Activated CD4-positive, CD25-positive, alpha-beta regulatory T cell (primary cell): ENCODE data around the gene FAAH2.
"Not testable (repeated sequence)": the region's sequence is repeated elsewhere in the genome, so short reads cannot be mapped to it uniquely, and the experiment has no call there.

Experiments
- DNase-seq, 4 experiments: peaks; one replicate each; lab custom pipeline; 2025; lab: John Stamatoyannopoulos, UW

The FAAH2 gene

DNA sequence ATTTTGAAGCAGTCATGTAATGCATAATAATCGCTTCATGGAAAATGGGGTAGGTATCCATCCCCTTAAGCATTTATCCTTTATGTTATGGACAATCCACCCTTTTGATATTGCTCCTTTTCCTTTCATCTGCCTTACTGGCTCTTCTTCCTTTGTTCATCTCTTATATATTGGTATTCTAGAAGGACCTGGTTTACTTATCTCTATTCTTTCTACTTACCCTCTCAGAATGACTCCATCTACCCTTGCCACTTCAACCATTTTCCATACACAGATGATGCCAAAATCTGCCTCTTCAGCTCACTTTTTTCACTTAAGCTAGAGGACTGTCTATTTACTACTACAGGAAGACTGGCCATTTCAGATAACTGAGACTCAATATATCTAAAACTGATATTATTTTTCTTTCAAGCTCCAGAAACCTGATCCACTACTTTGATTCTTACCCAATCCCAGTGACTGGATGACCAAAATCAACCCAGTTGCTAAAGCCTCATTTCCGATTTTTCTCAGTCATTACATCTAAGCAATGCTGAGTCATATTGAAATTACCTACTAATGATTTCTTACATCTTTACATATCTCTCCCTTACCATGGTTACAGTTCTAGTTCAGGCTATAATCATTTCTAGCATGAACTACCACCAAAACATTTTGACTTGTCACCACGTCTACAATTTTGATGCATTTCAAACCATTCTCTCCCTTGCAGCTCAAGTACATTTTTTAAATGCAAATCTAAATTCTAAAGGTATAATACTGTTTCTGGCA is 93.7 kb downstream of the FAAH2 start:
- no peak for DNase-seq

DNA sequence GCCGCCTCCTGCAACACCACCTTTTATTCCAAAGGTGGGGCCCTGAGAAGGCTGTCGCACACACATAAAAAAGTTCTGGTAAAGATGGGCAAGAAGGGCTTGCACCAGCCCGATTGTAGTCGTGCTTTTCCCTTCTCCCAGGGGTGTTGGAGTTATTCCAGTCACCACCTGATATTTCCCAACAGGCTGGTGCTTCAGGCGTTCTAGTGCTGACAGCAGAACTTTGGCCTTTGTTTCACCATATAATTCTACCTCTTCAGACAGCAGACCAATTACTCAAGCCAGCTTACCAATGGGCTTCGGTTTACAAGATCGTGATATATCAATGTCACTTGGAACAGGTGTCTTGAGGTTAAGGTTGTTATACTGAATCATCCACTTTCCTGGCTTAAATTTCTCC is 107.7 kb downstream of the FAAH2 start:
- DNase-seq = not testable (repeated sequence)

DNA sequence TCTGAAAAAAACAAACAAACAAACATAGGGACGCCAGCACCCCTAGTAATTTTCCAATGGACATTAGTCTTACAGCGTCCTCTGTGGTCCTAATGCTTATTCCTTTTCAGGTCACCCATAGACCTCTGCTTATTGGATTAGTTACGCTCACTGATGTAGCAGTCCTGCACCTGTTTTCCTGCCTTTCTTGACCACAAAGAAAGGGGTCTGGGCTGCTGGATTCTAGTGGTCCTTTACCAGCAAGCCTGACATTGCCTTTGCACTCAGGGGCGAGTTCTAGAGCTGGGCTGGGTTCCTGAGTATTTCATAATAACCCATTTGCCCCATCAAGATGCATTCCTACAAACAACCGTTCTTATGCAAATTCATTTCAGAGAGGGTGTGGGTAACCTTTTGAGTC is 116.7 kb downstream of the FAAH2 start:
- DNase-seq = not testable (repeated sequence)

DNA sequence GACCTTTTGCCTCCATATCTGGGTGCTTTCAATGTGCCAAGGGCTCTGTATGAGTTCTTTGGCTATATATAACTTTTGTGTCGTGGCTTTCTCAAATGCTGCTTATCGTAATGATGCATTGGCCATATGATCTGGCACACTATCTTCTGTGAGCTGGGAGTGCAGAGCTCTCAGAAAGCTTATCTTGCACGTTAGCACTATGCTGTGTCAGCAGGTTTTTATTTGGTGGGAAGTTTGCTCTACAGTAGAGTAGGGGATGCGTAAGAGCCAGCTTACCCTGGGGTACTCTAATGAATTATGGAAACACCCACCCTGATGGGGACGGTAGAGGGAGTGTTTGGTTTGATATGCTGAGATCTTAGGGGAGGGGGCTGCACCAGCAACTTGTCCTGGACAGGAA is 119.6 kb downstream of the FAAH2 start:
- DNase-seq = no peak

DNA sequence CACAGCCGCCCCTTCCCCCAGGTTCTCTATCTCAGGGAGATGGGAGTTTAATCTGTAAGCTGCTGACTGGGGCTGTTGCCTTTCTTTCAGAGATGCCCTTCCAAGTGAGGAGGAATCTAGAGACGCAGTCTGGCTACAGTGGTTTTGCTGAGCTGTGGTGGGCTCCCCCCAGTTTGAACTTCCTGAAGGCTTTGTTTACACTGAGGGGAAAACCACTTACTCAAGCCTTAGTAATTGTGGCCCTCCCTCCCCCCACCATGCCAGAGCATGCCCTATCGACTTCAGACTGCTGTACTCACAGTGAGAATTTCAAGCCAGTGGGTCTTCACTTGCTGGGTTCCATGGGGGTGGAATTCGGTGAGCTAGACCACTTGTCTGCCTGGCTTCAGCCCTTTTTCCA is 131.3 kb downstream of the FAAH2 start:
- no peak for DNase-seq

DNA sequence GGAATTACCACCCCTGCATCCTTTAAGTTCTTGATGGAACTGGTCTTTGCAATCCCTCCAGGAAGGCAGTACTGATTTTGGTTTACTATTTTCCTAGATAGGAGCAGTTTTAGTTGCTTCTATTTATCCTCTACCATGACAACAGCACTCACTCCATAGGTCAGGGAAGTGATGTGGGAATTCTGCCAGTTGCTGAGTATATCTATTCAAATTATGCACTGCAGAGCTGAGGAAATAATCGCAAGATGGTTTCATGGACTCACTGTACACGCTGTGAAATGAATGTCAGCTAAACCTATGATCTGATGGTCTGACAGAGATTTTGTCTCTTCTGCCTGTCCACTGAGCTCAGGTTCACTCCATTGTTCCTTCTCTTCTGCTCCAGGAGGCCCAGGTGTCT is 135.8 kb downstream of the FAAH2 start:
- DNase-seq = no peak

DNA sequence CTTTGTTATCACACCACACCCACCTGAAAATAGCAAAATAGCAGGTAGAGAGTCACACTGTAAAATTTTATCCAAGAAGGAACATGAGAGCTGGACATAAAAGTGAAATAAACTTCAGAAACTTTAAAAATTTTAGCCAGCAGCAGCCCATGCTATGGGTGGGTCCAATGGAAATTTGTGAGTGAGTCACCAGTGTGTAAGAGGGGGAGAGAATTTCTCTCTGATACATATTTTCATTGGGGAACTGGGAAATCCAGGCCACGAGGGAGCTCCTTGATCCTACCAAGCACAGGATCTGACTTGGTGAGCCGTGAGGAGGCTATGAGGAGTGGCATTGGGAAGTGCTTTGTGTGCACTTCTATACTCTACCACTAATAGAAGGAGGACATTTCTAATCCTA is 136.3 kb downstream of the FAAH2 start:
- DNase-seq = no peak

DNA sequence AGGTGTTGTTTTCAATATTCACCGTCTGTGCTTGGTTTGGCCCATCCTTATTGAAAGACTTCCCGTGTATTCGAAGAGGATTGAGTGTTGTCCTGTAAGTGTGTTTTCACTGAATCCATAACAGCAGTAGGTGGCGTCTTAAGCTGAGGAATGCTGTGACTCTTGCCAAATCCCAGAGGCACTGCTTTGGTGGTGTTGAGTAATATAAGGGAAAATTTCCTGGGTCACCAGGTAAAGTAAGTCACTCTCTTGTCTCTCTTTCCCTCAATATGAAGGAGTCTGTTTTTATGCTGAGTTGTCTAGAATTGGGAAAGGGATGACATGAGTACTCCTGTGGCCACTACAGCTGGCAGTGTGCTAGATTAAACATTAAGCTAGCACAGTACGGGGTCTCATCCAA is 158.6 kb downstream of the FAAH2 start:
- no peak for DNase-seq

DNA sequence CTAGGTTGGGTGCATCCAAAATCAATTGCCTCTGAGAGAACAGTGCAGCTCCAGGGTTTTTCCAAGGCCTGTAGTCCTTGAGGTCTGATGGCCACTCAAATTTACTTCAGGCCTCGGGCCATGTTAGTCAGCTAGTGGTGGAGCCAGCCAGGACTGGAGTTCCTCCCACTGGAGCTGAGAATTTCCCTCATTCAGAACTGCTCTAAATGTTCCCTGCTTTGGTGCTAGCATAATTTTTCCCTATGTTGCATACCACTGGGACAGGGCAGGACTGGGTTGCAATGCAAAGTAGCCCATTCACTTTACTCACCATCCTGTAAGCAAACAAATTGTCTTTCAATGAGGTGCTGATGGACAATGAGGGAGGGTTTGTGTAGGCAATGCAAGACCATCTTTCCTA is 159.3 kb downstream of the FAAH2 start:
- DNase-seq = no peak

DNA sequence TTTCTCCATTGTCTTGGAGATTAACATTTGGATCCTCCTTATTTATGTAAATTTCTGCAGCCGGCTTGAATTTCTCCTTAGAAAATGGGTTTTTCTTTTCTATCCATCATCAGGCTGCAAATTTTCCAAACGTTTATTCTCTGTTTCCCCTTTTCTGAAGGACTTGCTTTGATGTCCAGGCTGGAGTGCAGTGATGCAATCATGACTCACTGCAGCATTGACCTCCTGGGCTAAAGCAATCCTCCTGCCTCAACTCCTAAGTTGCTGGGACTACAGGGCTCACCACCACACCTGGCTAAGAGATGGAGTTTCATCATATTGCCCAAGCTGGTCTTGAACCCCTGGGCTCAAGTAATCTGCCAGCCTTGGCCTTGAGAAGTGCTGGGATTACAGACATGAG is 161.3 kb downstream of the FAAH2 start:
- no peak for DNase-seq

DNA sequence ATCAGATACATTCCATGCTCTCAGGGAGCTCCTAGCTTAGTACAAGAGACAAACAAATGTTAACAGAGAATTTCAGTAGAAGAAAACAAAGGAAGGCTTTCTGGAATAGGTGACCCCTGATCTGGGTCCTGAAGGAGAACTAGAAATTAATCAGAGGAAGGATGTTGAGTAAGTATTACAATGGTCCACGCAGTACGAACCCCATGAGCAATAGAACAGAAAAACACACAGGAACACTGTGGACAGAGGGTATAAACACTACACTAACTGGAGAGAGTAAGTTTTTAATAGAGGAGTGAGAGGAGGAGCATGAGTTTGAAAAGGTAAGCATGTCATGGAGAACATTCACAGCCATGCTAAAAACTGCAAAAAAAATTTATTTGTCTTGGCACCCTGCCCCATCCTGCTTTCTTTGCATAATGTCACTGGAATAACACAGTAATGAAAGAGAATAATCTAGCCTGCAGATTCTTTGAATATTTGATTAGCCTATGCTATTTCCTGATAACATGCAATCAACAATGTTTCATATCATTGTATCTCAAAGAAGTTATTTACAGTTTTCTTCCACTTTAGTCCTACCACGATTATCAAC is 165.0 kb downstream of the FAAH2 start:
- DNase-seq = no peak

DNA sequence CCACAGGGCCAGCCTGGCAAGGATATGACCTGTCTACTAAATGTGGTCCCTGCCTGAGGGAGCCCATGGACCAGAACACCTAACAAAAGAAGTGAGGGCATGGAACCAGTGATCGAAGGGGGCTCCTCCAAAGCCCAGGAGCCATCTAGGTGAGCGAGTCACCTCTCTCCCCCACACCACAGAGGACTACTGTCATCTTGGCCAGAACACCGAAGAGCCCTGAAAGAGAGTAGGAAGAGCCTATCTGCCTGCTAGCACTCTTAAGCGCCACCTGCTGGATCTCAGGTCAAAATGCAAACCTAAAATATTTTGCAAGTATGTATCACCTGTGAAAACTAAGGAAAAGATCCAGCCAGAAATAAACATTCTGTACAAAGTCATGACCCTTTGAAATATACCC is 167.4 kb downstream of the FAAH2 start:
- DNase-seq = no peak

DNA sequence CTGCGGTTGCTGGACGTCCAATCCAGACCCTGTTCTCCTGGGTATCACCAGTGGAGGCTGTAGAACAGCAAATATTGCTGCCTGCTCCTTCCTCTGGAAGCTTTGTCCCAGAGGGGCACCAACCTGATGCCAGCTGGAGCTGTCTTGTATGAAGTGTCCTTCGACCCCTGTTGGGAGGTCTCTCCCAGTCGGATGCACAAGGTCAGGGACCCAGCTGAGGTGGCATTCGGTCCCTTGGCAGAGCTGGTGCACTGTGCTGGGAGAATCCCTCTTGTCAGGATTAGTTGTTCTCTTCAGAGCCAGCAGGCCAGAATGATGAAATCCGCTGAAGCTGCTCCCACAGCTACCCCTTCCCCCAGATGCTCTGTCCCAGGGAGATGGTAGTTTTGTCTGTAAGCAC is 195.0 kb downstream of the FAAH2 start:
- no peak for DNase-seq

DNA sequence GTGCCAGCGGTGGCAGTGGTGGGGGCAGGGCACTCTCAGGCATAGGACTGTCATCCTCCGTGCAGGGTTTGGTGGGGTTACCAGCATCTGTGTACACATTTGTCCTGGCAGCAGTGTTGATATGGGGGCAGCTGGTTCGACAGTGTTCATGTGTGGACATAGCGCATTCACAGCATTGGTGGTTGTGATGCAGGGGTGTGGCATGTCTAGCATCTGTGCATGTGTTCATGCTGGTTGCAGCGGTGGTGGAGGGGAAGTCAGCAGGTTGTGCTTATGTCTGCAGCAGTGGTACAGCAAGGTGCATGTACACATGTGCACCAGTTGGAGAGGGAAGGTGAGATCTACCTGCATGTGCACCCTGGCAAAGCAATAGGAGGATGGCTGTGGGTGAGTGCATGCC is 230.0 kb downstream of the FAAH2 start:
- DNase-seq = no peak

DNA sequence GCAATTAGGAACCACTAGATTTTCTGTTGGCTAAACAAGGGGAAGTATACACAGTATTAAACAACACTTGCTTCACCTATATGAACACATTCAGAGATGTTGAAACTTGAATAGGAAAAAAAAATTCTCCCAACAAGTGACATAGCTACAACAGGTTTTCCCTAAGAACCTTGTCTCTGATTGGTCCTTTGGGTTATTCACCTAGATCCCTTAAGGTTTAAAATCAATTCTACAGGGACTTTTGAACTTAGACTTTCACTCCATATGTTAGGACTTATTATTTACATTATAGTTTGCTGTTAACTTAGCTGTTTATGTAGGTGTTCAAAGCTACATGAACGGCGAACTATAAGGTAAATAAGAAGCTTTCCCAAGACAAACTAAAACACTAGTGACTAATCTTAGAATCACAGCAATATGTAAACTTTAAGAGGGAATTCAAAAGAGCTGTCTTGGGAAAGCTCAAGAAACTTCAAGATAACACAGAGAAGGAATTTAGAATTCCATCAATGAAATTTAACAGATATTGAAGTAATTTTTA is 233.1 kb downstream of the FAAH2 start:
- DNase-seq = no peak

DNA sequence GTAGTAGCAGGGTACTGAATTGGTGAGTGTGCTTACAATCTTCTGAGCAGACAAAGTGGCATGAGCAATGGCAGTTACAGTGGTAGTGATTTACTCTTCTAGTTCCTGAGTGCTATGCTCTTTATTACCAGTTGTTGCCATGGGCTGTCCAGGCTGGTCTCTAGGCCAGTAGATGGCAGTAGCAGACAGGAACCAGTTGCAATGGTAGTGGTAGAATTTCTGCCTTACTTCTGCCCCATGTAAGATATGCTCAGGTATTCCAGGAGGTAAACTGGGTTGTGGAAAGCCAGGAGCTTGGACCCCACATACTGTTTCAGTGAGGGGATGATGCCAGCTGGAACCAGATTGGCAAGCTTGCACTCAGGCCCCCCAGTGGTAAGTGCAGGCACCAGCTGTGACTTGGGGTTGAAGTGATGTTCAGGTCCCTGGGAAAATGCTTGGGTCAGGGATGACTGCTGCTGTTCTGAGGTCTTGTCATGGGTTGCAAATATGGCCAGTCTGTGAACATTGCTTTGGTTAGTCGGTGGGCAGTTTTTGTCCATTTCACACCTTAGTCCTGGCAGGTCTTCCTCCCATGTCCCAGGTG is 242.3 kb downstream of the FAAH2 start:
- no peak for DNase-seq
